Measurements from ENCODE around the gene TPBGL.

The TPBGL gene

DNA sequence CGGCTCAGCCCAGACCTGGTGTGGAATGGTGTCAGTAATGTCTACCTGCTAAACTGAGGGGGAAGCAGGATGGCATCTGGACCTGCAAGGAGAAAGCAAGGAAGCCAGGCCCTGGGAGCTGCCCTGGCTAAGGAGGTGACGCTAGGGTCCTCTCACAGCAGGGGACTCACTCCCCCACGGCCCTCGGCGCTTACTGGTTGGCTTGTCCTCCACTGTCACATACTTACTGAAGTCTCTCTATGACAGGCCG lies 48.9 kb downstream of the TPBGL start:
- no peak overlapping the region for H3K4me3 ChIP-seq (ENCODE audit: low read depth in 1 of 2, low read length in 2 of 2)
- H3K9me3 ChIP-seq (ENCODE audit: insufficient read depth, low read length, severe bottlenecking) = no peaks in the 10 kb centered on the region
- H4K20me1 ChIP-seq (ENCODE audit: insufficient read depth, low read length) = peaks cover 24% of the 10 kb centered on the region
- no peaks in the 10 kb centered on the region for H3K27me3 ChIP-seq (ENCODE audit: insufficient read depth, low read length, poor library complexity)
- H3K79me2 ChIP-seq (ENCODE audit: insufficient read depth, low read length) = no peaks in the 10 kb centered on the region; the same call in 1 of the 2 replicates
- H2AFZ ChIP-seq (ENCODE audit: low read depth, low read length) = no peak overlapping the region
- no peak overlapping the region for H3K9ac ChIP-seq (ENCODE audit: low read depth, low read length)
- H3K27ac ChIP-seq (ENCODE audit: low read length) = no peak overlapping the region
- H3K36me3 ChIP-seq (ENCODE audit: insufficient read depth, low read length) = peaks cover 6% of the 10 kb centered on the region; the same call in 1 of the 2 replicates
- DNase-seq (no peak), ATAC-seq (ENCODE audit: insufficient read depth, low read depth) (no peak)
- no peak overlapping the region for H3K4me2 ChIP-seq (ENCODE audit: insufficient read depth, low read length)
- no peaks in the 10 kb centered on the region for H3K4me1 ChIP-seq (ENCODE audit: insufficient read depth, low read length)
- no peak for TF ChIP-seq EZH2 (IDR thresholded peaks at IDR 0.05; ENCODE audit: borderline replicate concordance, low read depth, low read length, severe bottlenecking)
- TF ChIP-seq, protein P1, sequence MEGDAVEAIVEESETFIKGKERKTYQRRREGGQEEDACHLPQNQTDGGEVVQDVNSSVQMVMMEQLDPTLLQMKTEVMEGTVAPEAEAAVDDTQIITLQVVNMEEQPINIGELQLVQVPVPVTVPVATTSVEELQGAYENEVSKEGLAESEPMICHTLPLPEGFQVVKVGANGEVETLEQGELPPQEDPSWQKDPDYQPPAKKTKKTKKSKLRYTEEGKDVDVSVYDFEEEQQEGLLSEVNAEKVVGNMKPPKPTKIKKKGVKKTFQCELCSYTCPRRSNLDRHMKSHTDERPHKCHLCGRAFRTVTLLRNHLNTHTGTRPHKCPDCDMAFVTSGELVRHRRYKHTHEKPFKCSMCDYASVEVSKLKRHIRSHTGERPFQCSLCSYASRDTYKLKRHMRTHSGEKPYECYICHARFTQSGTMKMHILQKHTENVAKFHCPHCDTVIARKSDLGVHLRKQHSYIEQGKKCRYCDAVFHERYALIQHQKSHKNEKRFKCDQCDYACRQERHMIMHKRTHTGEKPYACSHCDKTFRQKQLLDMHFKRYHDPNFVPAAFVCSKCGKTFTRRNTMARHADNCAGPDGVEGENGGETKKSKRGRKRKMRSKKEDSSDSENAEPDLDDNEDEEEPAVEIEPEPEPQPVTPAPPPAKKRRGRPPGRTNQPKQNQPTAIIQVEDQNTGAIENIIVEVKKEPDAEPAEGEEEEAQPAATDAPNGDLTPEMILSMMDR (IDR thresholded peaks at IDR 0.05; ENCODE audit: borderline replicate concordance, extremely low read depth, low read length, poor library complexity, severe bottlenecking) = no peak

DNA sequence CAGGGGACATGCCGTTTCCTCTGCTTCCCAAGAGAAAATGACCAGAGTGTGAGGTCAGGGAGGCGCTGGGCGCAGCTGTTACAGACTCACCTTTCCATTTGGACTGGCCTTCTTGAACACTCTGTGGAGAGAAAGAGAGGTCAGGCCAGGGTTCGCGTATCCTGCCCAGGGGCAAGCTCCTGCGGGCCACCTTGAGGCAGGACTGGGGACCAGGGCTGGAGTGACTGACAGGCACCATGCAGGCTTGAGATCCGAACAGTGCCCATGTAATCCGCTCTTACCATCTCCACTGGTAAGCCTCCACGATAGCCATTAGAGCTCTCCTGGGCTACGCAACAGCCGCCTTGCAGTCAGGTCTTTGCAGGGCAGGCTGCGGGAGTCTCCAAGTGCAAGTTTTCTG lies 49.3 kb downstream of the TPBGL start:
- Histone ChIP-seq H3K9ac (ENCODE audit: low read depth, low read length) (no peak overlapping the region), H3K27me3 (ENCODE audit: insufficient read depth, low read length, poor library complexity) (no peaks in the 10 kb centered on the region), H3K36me3 (ENCODE audit: insufficient read depth, low read length) (peaks cover 5% of the 10 kb centered on the region; the same call in 1 of the 2 replicates), H3K27ac (ENCODE audit: low read length) (no peak overlapping the region), H4K20me1 (ENCODE audit: insufficient read depth, low read length) (peaks cover 24% of the 10 kb centered on the region), H3K4me1 (ENCODE audit: insufficient read depth, low read length) (no peaks in the 10 kb centered on the region), H2AFZ (ENCODE audit: low read depth, low read length) (no peak overlapping the region), H3K79me2 (ENCODE audit: insufficient read depth, low read length) (no peaks in the 10 kb centered on the region; the same call in 1 of the 2 replicates), H3K9me3 (ENCODE audit: insufficient read depth, low read length, severe bottlenecking) (no peaks in the 10 kb centered on the region), H3K4me3 (ENCODE audit: low read depth in 1 of 2, low read length in 2 of 2) (no peak overlapping the region), H3K4me2 (ENCODE audit: insufficient read depth, low read length) (no peak overlapping the region)
- ATAC-seq (ENCODE audit: insufficient read depth, low read depth) (no peak), DNase-seq (no peak)
- no peak for TF ChIP-seq EZH2 (IDR thresholded peaks at IDR 0.05; ENCODE audit: borderline replicate concordance, low read depth, low read length, severe bottlenecking)
- TF ChIP-seq, protein P1 (IDR thresholded peaks at IDR 0.05; ENCODE audit: borderline replicate concordance, extremely low read depth, low read length, poor library complexity, severe bottlenecking) = no peak

DNA sequence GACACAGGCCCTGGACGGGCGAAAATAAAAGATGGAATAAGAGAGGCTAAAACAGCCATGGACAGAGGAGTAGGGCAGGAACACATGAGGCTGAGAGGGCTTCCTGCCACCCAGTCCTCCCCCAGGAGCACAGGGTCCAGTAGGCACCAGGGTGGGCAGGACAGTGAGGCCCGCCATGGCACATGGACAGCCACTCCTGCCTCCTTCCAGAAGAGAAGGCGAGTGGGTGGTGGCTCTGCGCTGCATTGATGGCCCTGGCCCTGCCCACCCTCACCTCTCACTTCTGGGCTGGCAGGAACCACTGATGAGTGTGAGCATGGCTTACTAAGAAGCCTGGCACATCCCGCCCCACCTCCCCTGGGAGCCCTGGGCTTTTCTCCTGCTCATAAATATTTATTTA lies 51.2 kb downstream of the TPBGL start:
- no peaks in the 10 kb centered on the region for H3K27me3 ChIP-seq (ENCODE audit: insufficient read depth, low read length, poor library complexity)
- ATAC-seq (ENCODE audit: insufficient read depth, low read depth) (no peak), DNase-seq (no peak)
- H3K9me3 ChIP-seq (ENCODE audit: insufficient read depth, low read length, severe bottlenecking) = no peaks in the 10 kb centered on the region
- TF ChIP-seq, protein P1 (IDR thresholded peaks at IDR 0.05; ENCODE audit: borderline replicate concordance, extremely low read depth, low read length, poor library complexity, severe bottlenecking) = no peak
- no peak for TF ChIP-seq EZH2 (IDR thresholded peaks at IDR 0.05; ENCODE audit: borderline replicate concordance, low read depth, low read length, severe bottlenecking)
- no peak overlapping the region for H3K4me2 ChIP-seq (ENCODE audit: insufficient read depth, low read length)
- H3K4me1 ChIP-seq (ENCODE audit: insufficient read depth, low read length) = no peaks in the 10 kb centered on the region
- peak overlapping the region; percentile 32 for H3K27ac ChIP-seq (ENCODE audit: low read length)
- no peaks in the 10 kb centered on the region for H3K36me3 ChIP-seq (ENCODE audit: insufficient read depth, low read length)
- no peak overlapping the region for H3K9ac ChIP-seq (ENCODE audit: low read depth, low read length)
- H4K20me1 ChIP-seq (ENCODE audit: insufficient read depth, low read length) = peaks cover 27% of the 10 kb centered on the region
- no peak overlapping the region for H2AFZ ChIP-seq (ENCODE audit: low read depth, low read length)
- H3K4me3 ChIP-seq (ENCODE audit: low read depth in 1 of 2, low read length in 2 of 2) = no peak overlapping the region
- no peaks in the 10 kb centered on the region; the same call in 1 of the 2 replicates for H3K79me2 ChIP-seq (ENCODE audit: insufficient read depth, low read length)

DNA sequence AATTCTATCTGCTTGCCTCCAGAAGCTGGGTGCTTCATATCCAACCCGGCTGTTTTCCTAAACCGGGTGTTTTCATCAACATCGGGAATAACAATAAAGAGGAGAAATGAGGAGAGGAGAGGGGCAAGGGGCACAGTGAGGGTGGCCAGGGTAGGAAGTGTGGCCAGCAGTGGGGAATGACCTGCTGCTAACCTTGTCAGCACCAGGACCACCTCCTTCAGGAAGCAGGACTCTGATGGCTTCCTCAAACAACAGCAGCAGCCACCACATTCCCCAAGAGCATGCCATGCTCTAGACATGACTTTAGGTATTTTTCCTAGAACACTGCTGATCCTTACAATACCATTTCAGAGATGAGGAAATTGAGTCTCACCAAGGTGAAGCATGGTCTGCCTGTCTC lies 52.4 kb downstream of the TPBGL start:
- no peak for DNase-seq
- no peaks in the 10 kb centered on the region; the same call in none of the 2 replicates for H3K79me2 ChIP-seq (ENCODE audit: insufficient read depth, low read length)
- no peak overlapping the region for H3K9ac ChIP-seq (ENCODE audit: low read depth, low read length)
- H3K36me3 ChIP-seq (ENCODE audit: insufficient read depth, low read length) = no peaks in the 10 kb centered on the region
- H3K27ac ChIP-seq (ENCODE audit: low read length) = no peak overlapping the region
- H3K4me3 ChIP-seq (ENCODE audit: low read depth in 1 of 2, low read length in 2 of 2) = no peak overlapping the region
- TF ChIP-seq, protein P1 (IDR thresholded peaks at IDR 0.05; ENCODE audit: borderline replicate concordance, extremely low read depth, low read length, poor library complexity, severe bottlenecking) = no peak
- TF ChIP-seq EZH2 (IDR thresholded peaks at IDR 0.05; ENCODE audit: borderline replicate concordance, low read depth, low read length, severe bottlenecking) = no peak
- no peaks in the 10 kb centered on the region for H3K27me3 ChIP-seq (ENCODE audit: insufficient read depth, low read length, poor library complexity)
- no peak overlapping the region for H3K4me2 ChIP-seq (ENCODE audit: insufficient read depth, low read length)
- no peak for ATAC-seq (ENCODE audit: insufficient read depth, low read depth)
- no peak overlapping the region for H2AFZ ChIP-seq (ENCODE audit: low read depth, low read length)
- H3K4me1 ChIP-seq (ENCODE audit: insufficient read depth, low read length) = no peaks in the 10 kb centered on the region
- no peaks in the 10 kb centered on the region for H3K9me3 ChIP-seq (ENCODE audit: insufficient read depth, low read length, severe bottlenecking)
- peaks cover 27% of the 10 kb centered on the region for H4K20me1 ChIP-seq (ENCODE audit: insufficient read depth, low read length)

All from DND-41 (cell line).